Retinal pigment epithelial cell (primary cell): ENCODE measurements around the gene SIPA1L3.

ENCODE experiments used
- DNase-seq: peaks from one replicate; pipeline ENCODE4 v3.0.0-alpha.2; 2010; ENCODE audit warnings: low read depth
- H3K4me3 ChIP-seq: 2 replicates; pipeline ENCODE4 v1.5.1; 2011; ENCODE audit warnings: mild to moderate bottlenecking, low read length, control low read depth, moderate library complexity
- CTCF ChIP-seq: conservative IDR thresholded peaks from 2 replicates; pipeline ENCODE4 v1.5.1; 2011; ENCODE audit warnings: low read depth, low read length, control low read depth, inconsistent platforms

Gene SIPA1L3

DNA sequence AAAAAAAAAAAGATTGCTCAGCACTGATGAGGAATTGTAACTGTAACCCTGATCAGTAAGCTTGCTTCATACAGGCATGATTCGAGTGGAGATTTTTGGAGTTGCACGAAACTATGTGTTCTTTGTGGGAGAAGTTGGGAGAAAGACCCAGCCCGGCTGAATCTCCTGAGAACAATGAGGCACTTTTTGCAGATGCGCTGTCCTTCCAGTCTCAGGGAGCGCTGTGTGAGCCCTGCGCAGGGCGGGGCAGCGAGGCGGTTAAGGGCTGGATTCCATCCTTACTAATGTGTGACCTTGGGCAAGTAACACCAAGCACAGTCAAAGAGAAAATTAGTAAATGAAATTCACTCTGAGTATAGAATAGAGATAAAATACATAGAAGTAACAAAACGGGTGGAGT is 76.9 kb downstream of the SIPA1L3 start:
- TF ChIP-seq CTCF: no peak
- no peak for DNase-seq
- no peak overlapping the region for H3K4me3 ChIP-seq

- no peak overlapping the region for H3K4me3 ChIP-seq
- DNase-seq: no peak
- TF ChIP-seq CTCF: no peak
These were observed 79.2 kb downstream of the SIPA1L3 start for GRCh38 chr19:37986048-37986750.

GRCh38 chr19:37987356-37988332 is 80.6 kb downstream of the SIPA1L3 start:
- TF ChIP-seq CTCF: peak; percentile 45
- no peak for DNase-seq
- H3K4me3 ChIP-seq: no peak overlapping the region

DNA sequence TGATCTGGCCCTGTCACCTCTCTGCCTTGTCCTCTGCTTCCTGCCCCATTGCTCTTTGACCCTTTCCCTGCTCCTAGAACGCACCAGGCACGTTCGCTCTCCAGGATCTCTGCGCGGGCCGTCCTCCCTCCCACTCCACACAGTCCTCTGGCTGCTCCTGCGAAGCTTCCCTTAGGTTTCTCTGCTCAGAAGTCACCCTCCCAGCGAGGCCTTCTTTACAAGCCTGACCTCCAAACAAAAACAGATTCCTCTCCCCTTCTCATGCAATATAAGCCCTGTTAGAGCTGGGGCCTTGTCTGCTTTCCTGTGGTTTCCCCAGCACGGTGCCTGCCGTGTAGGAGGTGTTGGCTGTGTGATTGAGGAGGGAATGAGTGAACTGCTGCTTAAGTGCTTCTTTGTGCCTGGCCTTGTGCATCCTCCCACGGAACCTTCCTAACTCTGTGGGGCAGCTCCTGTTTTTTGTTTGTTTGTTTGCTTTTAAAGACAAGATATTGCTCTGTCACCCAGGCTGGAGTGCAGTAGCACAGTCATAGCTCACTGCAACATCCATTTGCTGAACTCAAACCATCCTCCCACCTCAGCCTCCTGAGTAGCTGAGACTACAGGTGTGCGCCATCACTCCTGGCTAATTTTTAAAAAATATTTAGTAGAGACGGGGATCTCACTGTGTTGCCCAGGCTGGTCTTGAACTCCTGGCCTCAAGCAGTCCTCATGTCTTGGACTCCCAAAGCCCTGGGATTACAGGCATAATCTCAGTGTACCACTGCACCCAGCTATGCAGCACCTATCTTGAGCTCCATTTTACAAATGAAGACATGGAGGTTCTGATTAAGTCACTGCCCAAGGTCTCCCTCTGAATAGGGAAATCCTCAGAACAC is 82.0 kb downstream of the SIPA1L3 start:
- no peak for DNase-seq
- no peak for TF ChIP-seq CTCF
- no peak overlapping the region for H3K4me3 ChIP-seq

DNA sequence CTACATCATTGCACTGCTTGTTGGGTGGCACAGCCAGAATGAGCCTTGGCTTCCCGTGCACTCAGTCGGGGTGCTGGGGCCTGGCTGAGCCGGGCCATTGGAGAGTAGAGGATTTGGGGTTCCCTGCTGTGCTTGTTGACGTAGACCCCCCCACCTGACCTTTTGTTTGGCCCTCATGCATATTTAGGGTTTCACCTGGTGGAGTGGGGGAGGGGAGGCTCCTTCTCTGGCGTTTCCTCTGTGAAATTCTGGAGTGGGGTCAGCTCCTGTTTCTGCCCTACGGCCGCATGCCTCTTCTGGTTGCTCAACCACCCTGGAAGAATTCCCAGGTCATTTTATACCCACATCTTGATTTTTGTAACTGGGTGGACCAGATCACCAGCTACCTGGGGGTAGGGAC is 82.8 kb downstream of the SIPA1L3 start:
- no peak overlapping the region for H3K4me3 ChIP-seq
- DNase-seq: no peak
- no peak for TF ChIP-seq CTCF

GRCh38 chr19:37990362-37990761 is 83.4 kb downstream of the SIPA1L3 start:
- H3K4me3 ChIP-seq: no peak overlapping the region
- no peak for DNase-seq
- TF ChIP-seq CTCF: no peak
